HCT116 (cell line): Measurements from ENCODE around the gene CLIC5.

Source experiments
- ATF3 ChIP-seq: IDR thresholded peaks from 2 replicates; pipeline ENCODE4 v1.6.1; 2012
- EZH2 ChIP-seq: fragments of 200-600 bp; sonication (generic); IDR thresholded peaks from 2 replicates; pipeline ENCODE4 v1.6.1; 2017; ENCODE audit warnings: antibody characterized with exemption, mixed run types
- EZH2phosphoT487 ChIP-seq: fragments of 200-600 bp; IDR thresholded peaks from 2 replicates; pipeline ENCODE4 v1.6.1; 2018; ENCODE audit warnings: antibody characterized with exemption, borderline replicate concordance
- POLR2A ChIP-seq: IDR thresholded peaks from 2 replicates; pipeline ENCODE4 v1.7.0; 2011; ENCODE audit warnings: borderline replicate concordance; ENCODE audit not compliant: insufficient read depth, insufficient read length; ENCODE audit errors: extremely low read depth
- POLR2AphosphoS5 ChIP-seq: IDR thresholded peaks from 2 replicates; pipeline ENCODE4 v1.6.1; 2011; ENCODE audit warnings: mild to moderate bottlenecking, low read depth, low read length, moderate library complexity
- TF ChIP-seq, protein P1 (sequence below), 3 experiments: fragments of 200-600 bp in 1 of 3; sonication (generic) in 1 of 3; IDR thresholded peaks in 2 of 3; conservative IDR thresholded peaks in 1 of 3; 2 replicates each; pipeline ENCODE4 v1.5.1; 2012 to 2017; ENCODE audit warnings: low read depth in 2 of 3, low read length in 2 of 3, antibody characterized with exemption in 1 of 3, borderline replicate concordance in 1 of 3, control low read depth in 1 of 3, mild to moderate bottlenecking in 1 of 3, mixed read lengths in 1 of 3, mixed run types in 1 of 3, moderate library complexity in 1 of 3; ENCODE audit not compliant: insufficient read depth in 1 of 3

GRCh38 chr6:45899683-45899946, 116.0 kb downstream of the CLIC5 start:
- TF ChIP-seq, protein P1, sequence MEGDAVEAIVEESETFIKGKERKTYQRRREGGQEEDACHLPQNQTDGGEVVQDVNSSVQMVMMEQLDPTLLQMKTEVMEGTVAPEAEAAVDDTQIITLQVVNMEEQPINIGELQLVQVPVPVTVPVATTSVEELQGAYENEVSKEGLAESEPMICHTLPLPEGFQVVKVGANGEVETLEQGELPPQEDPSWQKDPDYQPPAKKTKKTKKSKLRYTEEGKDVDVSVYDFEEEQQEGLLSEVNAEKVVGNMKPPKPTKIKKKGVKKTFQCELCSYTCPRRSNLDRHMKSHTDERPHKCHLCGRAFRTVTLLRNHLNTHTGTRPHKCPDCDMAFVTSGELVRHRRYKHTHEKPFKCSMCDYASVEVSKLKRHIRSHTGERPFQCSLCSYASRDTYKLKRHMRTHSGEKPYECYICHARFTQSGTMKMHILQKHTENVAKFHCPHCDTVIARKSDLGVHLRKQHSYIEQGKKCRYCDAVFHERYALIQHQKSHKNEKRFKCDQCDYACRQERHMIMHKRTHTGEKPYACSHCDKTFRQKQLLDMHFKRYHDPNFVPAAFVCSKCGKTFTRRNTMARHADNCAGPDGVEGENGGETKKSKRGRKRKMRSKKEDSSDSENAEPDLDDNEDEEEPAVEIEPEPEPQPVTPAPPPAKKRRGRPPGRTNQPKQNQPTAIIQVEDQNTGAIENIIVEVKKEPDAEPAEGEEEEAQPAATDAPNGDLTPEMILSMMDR (IDR thresholded peaks at IDR 0.05 in 2 of 3, conservative IDR thresholded peaks at IDR 0.05 in 1 of 3; ENCODE audit: borderline replicate concordance in 1 of 3, insufficient read depth in 1 of 3, low read depth in 2 of 3, low read length in 2 of 3) = no peak
- no peak for TF ChIP-seq POLR2AphosphoS5
- no peak for TF ChIP-seq ATF3
- no peak for TF ChIP-seq EZH2phosphoT487
- TF ChIP-seq EZH2 = no peak
- TF ChIP-seq POLR2A = no peak
